PC-3 (cell line): ENCODE results near the gene SCO2. TPM values are rescaled to one million over a fixed set of nuclear protein-coding genes. Genes with fewer than 3 reads are reported as not detected.

Experiments used
- ATAC-seq: fragments of 200-7000 bp; cut with Tn5 transposase; 2 replicates; pipeline ENCODE4 v1.9.1; 2020; ENCODE audit warnings: mild to moderate bottlenecking, moderate library complexity
- BruUV-seq: library from RNA; stranded (reverse); fragments of 400-500 nt; replicated peaks from 2 replicates; lab custom pipeline; 2021; lab: Mats Ljungman, UMichigan
- CTCF ChIA-PET: fragments of 300-600 bp; sonication (Branson Sonifier 250); formaldehyde crosslinking; loops from one replicate; lab custom pipeline; 2022; ENCODE audit warnings: antibody characterized with exemption; lab: Charles Lee
- POLR2A ChIA-PET: fragments of 300-600 bp; sonication (Branson Sonifier 250); formaldehyde crosslinking; loops from one replicate; lab custom pipeline; 2022; ENCODE audit warnings: antibody characterized with exemption; ENCODE audit not compliant: unreplicated experiment; lab: Charles Lee
- DNase-seq: peaks from one replicate; pipeline ENCODE4 v3.0.0-alpha.2; 2015
- H2AFZ ChIP-seq: fragments of 300-600 bp; sonication (generic); 2 replicates; pipeline ENCODE4 v1.6.0; 2016; ENCODE audit warnings: antibody characterized with exemption, low read length
- H3F3A ChIP-seq: fragments of 300-600 bp; sonication (generic); one replicate; pipeline ENCODE4 v1.6.0; 2017; ENCODE audit warnings: antibody characterized with exemption, low read length, control low read depth, mild to moderate bottlenecking; ENCODE audit not compliant: unreplicated experiment
- H3K27ac ChIP-seq: fragments of 300-600 bp; sonication (generic); 2 replicates; pipeline ENCODE4 v1.5.1; 2016; ENCODE audit warnings: mild to moderate bottlenecking, low read length
- H3K27me3 ChIP-seq: fragments of 300-600 bp; sonication (generic); 2 replicates; pipeline ENCODE4 v1.6.1; 2016; ENCODE audit warnings: low read length, mixed read lengths
- H3K36me3 ChIP-seq: fragments of 300-600 bp; sonication (generic); 2 replicates; pipeline ENCODE4 v1.6.1; 2016; ENCODE audit warnings: low read depth, mixed run types, low read length, mixed read lengths
- H3K4me1 ChIP-seq: fragments of 300-600 bp; sonication (generic); 2 replicates; pipeline ENCODE4 v1.5.1; 2016; ENCODE audit warnings: low read length; ENCODE audit not compliant: insufficient read depth
- H3K4me2 ChIP-seq: fragments of 300-600 bp; sonication (generic); 2 replicates; pipeline ENCODE4 v1.6.0; 2016; ENCODE audit warnings: low read length
- H3K4me3 ChIP-seq: fragments of 300-600 bp; sonication (generic); 2 replicates; pipeline ENCODE4 v1.5.1; 2016; ENCODE audit warnings: mild to moderate bottlenecking, low read length, mixed read lengths
- H3K79me2 ChIP-seq: fragments of 300-600 bp; sonication (generic); 2 replicates; pipeline ENCODE4 v1.6.1; 2017; ENCODE audit warnings: low read length, mixed read lengths
- H3K9ac ChIP-seq: fragments of 300-600 bp; sonication (generic); 2 replicates; pipeline ENCODE4 v1.6.0; 2016; ENCODE audit warnings: mild to moderate bottlenecking, low read length
- H3K9me2 ChIP-seq: fragments of 300-600 bp; sonication (generic); replicated peaks from 2 replicates; pipeline ENCODE4 v1.6.1; 2016; ENCODE audit warnings: mixed run types, low read length, mixed read lengths
- H3K9me3 ChIP-seq: fragments of 300-600 bp; sonication (generic); 2 replicates; pipeline ENCODE4 v1.6.1; 2016; ENCODE audit warnings: low read length, mixed read lengths
- H4K20me1 ChIP-seq: fragments of 300-600 bp; sonication (generic); 2 replicates; pipeline ENCODE4 v1.6.1; 2016; ENCODE audit warnings: low read length, mixed read lengths
- CTCF ChIP-seq: fragments of 300-600 bp; sonication (generic); conservative IDR thresholded peaks from 2 replicates; pipeline ENCODE4 v1.5.1; 2017; ENCODE audit warnings: antibody characterized with exemption, low read depth, mild to moderate bottlenecking, low read length
- EZH2 ChIP-seq: fragments of 300-600 bp; sonication (generic); IDR thresholded peaks from one replicate; pipeline ENCODE4 v1.6.1; 2017; ENCODE audit warnings: antibody characterized with exemption, mild to moderate bottlenecking, low read length; ENCODE audit not compliant: unreplicated experiment
- EZH2phosphoT487 ChIP-seq: fragments of 300-600 bp; sonication (generic); IDR thresholded peaks from 2 replicates; pipeline ENCODE4 v1.6.1; 2018; ENCODE audit warnings: mild to moderate bottlenecking, antibody characterized with exemption, low read length, borderline replicate concordance
- intact Hi-C: fragments of 100-400 bp; cut with micrococcal nuclease; formaldehyde crosslinking; loops from 2 replicates; pipeline ENCODE4 v1.9.0; 2023
- total RNA-seq: library from RNA; depleted of rRNA; stranded (reverse); fragments of >200 nt; gene quantifications from 2 replicates; pipeline ENCODE4 v1.2.3, GENCODE V29; 2014

The SCO2 gene
- total RNA-seq, 1 experiment from 2014 or later = 5.8 TPM

GRCh38 chr22:50528682-50529415, 3.5 kb upstream of the SCO2 start:
- no peak for TF ChIP-seq EZH2phosphoT487
- no peak for TF ChIP-seq EZH2
- no peak for TF ChIP-seq CTCF
- no peaks in the 10 kb centered on the region for H3F3A ChIP-seq
- peaks cover 17% of the 10 kb centered on the region; the same call in 1 of the 2 replicates for H3K4me1 ChIP-seq
- intact Hi-C loops = loop anchor here (5.0 kb wide), 2 partner anchors 33 to 93 kb away; partner anchors contain the start of gene SYCE3
- no peaks in the 10 kb centered on the region for H3K9me2 ChIP-seq
- H3K27me3 ChIP-seq = no peaks in the 10 kb centered on the region
- H3K9me3 ChIP-seq = no peaks in the 10 kb centered on the region
- H3K79me2 ChIP-seq = peaks cover 18% of the 10 kb centered on the region
- H3K4me3 ChIP-seq = no peak overlapping the region
- H3K27ac ChIP-seq = no peak overlapping the region
- 0 out of 2 replicates have a peak overlapping the region, but pooled peaks have one; percentile 100 for H3K4me2 ChIP-seq
- DNase-seq (no peak), ATAC-seq (no peak)
- ChIA-PET POLR2A (no interaction called here), CTCF (no interaction called here)
- H3K36me3 ChIP-seq = no peaks in the 10 kb centered on the region
- no peaks in the 10 kb centered on the region; the same call in 1 of the 2 replicates for H4K20me1 ChIP-seq
- no TSS peak for BruUV-seq
- no peak overlapping the region for H2AFZ ChIP-seq
- no peak overlapping the region for H3K9ac ChIP-seq

GRCh38 chr22:50527921-50528681, 2.7 kb upstream of the SCO2 start:
- Histone ChIP-seq H3K9ac (no peak overlapping the region), H3K4me2 (no peak overlapping the region), H3K36me3 (no peaks in the 10 kb centered on the region), H3K4me1 (peaks cover 19% of the 10 kb centered on the region; the same call in 1 of the 2 replicates), H3K27me3 (no peaks in the 10 kb centered on the region), H3K9me3 (no peaks in the 10 kb centered on the region), H3K4me3 (no peak overlapping the region), H4K20me1 (no peaks in the 10 kb centered on the region; the same call in 1 of the 2 replicates), H3F3A (no peaks in the 10 kb centered on the region), H2AFZ (no peak overlapping the region), H3K27ac (no peak overlapping the region), H3K79me2 (peaks cover 25% of the 10 kb centered on the region), H3K9me2 (no peaks in the 10 kb centered on the region)
- no peak for TF ChIP-seq EZH2phosphoT487
- no peak for TF ChIP-seq CTCF
- no peak for TF ChIP-seq EZH2
- POLR2A ChIA-PET = no interaction called here
- no TSS peak for BruUV-seq
- CTCF ChIA-PET = no interaction called here
- DNase-seq (no peak), ATAC-seq (no peak)
- intact Hi-C loops = loop anchor here (5.0 kb wide), 2 partner anchors 34 to 94 kb away; partner anchors contain the start of gene SYCE3
